Lower lobe of right lung (tissue), 2 donors: ENCODE data around the gene TOX3. TPM values are rescaled to one million over a fixed set of nuclear protein-coding genes. Genes with fewer than 3 reads are reported as not detected.

Source experiments
- ATAC-seq, 2 donors: fragments of 200-7000 bp; cut with Tn5 transposase; one replicate each; pipeline ENCODE4 v1.9.1; 2020 to 2022; ENCODE audit warnings: mild to moderate bottlenecking in 2 of 2, moderate library complexity in 2 of 2
- DNase-seq: peaks from one replicate; pipeline ENCODE4 v3.0.0-alpha.2; 2020
- H3K27ac ChIP-seq: fragments of 200-600 bp; one replicate; pipeline ENCODE4 v1.8.0; 2022
- H3K27me3 ChIP-seq: fragments of 200-600 bp; one replicate; pipeline ENCODE4 v1.8.0; 2022; ENCODE audit warnings: low read depth
- H3K36me3 ChIP-seq: fragments of 200-600 bp; one replicate; pipeline ENCODE4 v1.8.0; 2022; ENCODE audit warnings: mild to moderate bottlenecking
- H3K4me1 ChIP-seq: fragments of 200-600 bp; one replicate; pipeline ENCODE4 v1.8.0; 2022
- H3K4me3 ChIP-seq: fragments of 200-600 bp; one replicate; pipeline ENCODE4 v1.8.0; 2022; ENCODE audit warnings: mild to moderate bottlenecking
- H3K9me3 ChIP-seq: fragments of 200-600 bp; one replicate; pipeline ENCODE4 v1.8.0; 2022
- CTCF ChIP-seq: fragments of 200-600 bp; IDR thresholded peaks from one replicate; pipeline ENCODE4 v1.8.0; 2022; ENCODE audit warnings: antibody characterized with exemption, mild to moderate bottlenecking
- intact Hi-C: fragments of 100-400 bp; cut with DNase I; formaldehyde crosslinking; loops from one replicate; pipeline ENCODE4 v1.11.0; 2022
- total RNA-seq: library from RNA; stranded (reverse); fragmentation: NEBNext Ultra II Directional; extraction: Animal tissue kit (Norgen Biotek cat#: 25700); gene quantifications from one replicate; pipeline ENCODE4 v1.2.1, GENCODE V29; 2021
- donor health status: DM: no; HTN: yes; CAD: no; lungs with severe emphysema.

TOX3 gene
- total RNA-seq, 1 donor from 2014 or later: 4.1 TPM

- ATAC-seq (no peak), DNase-seq (no peak)
- no peak for TF ChIP-seq CTCF
- no peak overlapping the region for H3K4me3 ChIP-seq
- no peaks in the 10 kb centered on the region for H3K4me1 ChIP-seq
- no peaks in the 10 kb centered on the region for H3K36me3 ChIP-seq
- intact Hi-C loops: no loop called here
- no peak overlapping the region for H3K27ac ChIP-seq
- no peaks in the 10 kb centered on the region for H3K27me3 ChIP-seq
- H3K9me3 ChIP-seq: no peaks in the 10 kb centered on the region
These were observed 107.7 kb downstream of the TOX3 start for GRCh38 chr16:52439171-52439701.

- Histone ChIP-seq H3K4me3 (no peak overlapping the region), H3K9me3 (no peaks in the 10 kb centered on the region), H3K27me3 (no peaks in the 10 kb centered on the region), H3K27ac (no peak overlapping the region), H3K36me3 (no peaks in the 10 kb centered on the region), H3K4me1 (no peaks in the 10 kb centered on the region)
- intact Hi-C loops: no loop called here
- no peak for DNase-seq
- ATAC-seq: no peak
- TF ChIP-seq CTCF: no peak
These were observed 109.7 kb downstream of the TOX3 start for GRCh38 chr16:52437277-52437670.

GRCh38 chr16:52436339-52437276 is 110.3 kb downstream of the TOX3 start:
- H3K36me3 ChIP-seq: no peaks in the 10 kb centered on the region
- intact Hi-C loops: no loop called here
- no peak overlapping the region for H3K4me3 ChIP-seq
- TF ChIP-seq CTCF: no peak
- no peak overlapping the region for H3K27ac ChIP-seq
- H3K27me3 ChIP-seq: no peaks in the 10 kb centered on the region
- no peaks in the 10 kb centered on the region for H3K4me1 ChIP-seq
- ATAC-seq (no peak), DNase-seq (no peak)
- no peaks in the 10 kb centered on the region for H3K9me3 ChIP-seq

- H3K9me3 ChIP-seq: no peaks in the 10 kb centered on the region
- no peak for ATAC-seq
These were observed 112.7 kb downstream of the TOX3 start for GRCh38 chr16:52434224-52434623.

GRCh38 chr16:52433643-52434042 is 113.3 kb downstream of the TOX3 start:
- no peaks in the 10 kb centered on the region for H3K36me3 ChIP-seq
- no peak overlapping the region for H3K27ac ChIP-seq
- DNase-seq: no peak
- intact Hi-C loops: no loop called here
- TF ChIP-seq CTCF: no peak
- no peak overlapping the region for H3K4me3 ChIP-seq
- no peak for ATAC-seq
- no peaks in the 10 kb centered on the region for H3K4me1 ChIP-seq
- H3K27me3 ChIP-seq: no peaks in the 10 kb centered on the region
- no peaks in the 10 kb centered on the region for H3K9me3 ChIP-seq

More at GRCh38 chr16:52434224-52434623, 112.7 kb downstream of the TOX3 start:
- H3K27me3 ChIP-seq: no peaks in the 10 kb centered on the region
- H3K4me3 ChIP-seq: no peak overlapping the region
- DNase-seq: no peak
- no peaks in the 10 kb centered on the region for H3K4me1 ChIP-seq
- H3K36me3 ChIP-seq: no peaks in the 10 kb centered on the region
- intact Hi-C loops: no loop called here
- TF ChIP-seq CTCF: no peak
- no peak overlapping the region for H3K27ac ChIP-seq
